GM13977 (cell line): ENCODE results near the gene HOXB3.

ENCODE experiments used
- DNase-seq: peaks from one replicate; pipeline ENCODE4 v3.0.0; 2012; ENCODE audit warnings: low spot score
- CTCF ChIP-seq: IDR thresholded peaks from 2 replicates; pipeline ENCODE4 v1.5.1; 2012; ENCODE audit warnings: mild to moderate bottlenecking, control low read depth; ENCODE audit not compliant: insufficient read depth; ENCODE audit errors: extremely low read depth, missing control alignments
- in situ Hi-C: fragments of 300-500 bp; cut with MboI; formaldehyde crosslinking; loops from one replicate; pipeline ENCODE4 v1.12.0; 2022; ENCODE audit warnings: low sequenced_read_pairs, low pct_unique_long_range_greater_than_20kb, mixed read lengths, inconsistent platforms; ENCODE audit not compliant: unreplicated experiment

The HOXB3 gene

GRCh38 chr17:48546137-48546923, 43.7 kb downstream of the HOXB3 start:
- in situ Hi-C loops = no loop called here
- no peak for DNase-seq
- no peak for TF ChIP-seq CTCF

DNA sequence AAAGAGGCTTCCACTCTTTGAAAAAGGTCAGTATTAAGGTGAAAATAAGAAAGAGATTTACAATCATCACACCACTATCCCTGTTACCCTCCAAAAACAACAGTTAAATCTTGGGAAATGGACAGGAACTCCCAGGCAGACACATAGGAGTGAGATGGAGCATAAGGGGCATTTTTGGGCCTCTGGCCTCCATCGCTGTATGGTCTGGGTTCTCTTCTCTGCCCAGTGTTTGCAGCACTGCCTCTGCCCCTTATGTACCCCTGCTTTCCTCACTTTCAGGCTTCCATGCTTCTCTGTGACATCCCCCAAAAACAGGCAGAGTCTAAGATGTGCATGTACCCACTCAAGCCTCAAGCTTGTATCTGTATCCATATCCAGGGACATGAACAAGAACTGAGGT, 44.5 kb downstream of the HOXB3 start:
- in situ Hi-C loops = no loop called here
- DNase-seq = no peak
- TF ChIP-seq CTCF = no peak

- in situ Hi-C loops = no loop called here
- no peak for DNase-seq
Observed at GRCh38 chr17:48545022-48545375, 45.0 kb downstream of the HOXB3 start, which contains the start of gene HOXB2. Gene HOXB2, minus strand, starts transcription at chr17:48545109. Its CDS starts 198 bp downstream, at chr17:48544911.

DNA sequence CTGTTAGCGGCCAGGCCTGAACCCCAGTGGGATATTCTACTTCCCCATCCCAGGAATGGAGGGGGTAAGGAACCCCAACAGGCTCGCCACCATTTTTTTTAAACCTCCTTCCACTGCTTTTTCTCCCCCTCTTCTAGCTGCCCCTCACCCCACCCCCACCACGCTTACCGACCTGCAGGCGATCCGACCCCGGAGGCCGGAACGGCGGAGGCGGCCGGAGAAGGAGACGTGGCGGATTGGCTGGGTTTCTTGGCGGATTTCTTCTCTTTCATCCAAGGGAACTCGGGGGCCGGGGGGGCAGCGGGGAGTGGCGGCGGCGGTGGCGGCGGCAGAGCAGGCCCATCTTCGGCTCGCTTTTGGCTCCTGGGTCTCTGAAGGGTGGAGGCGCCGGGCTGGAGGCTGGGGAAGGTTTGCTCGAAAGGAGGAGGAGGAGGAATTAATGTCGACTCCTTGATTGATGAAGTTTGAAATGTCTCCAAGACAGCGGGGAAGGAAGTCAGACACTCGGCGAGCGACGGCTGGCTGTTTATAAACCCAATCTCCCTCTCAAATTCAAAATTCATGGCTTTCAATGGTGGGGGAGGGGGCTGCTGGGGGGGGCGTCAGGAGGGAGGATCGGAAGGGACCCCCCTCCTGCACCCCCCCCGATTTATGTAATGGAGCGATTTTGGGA, 45.6 kb downstream of the HOXB3 start:
- in situ Hi-C loops = no loop called here
- DNase-seq = peak; percentile 58
- no peak for TF ChIP-seq CTCF

More at GRCh38 chr17:48545022-48545375, 45.0 kb downstream of the HOXB3 start, which contains the start of gene HOXB2:
- TF ChIP-seq CTCF = no peak

- in situ Hi-C loops = no loop called here
- peak; percentile 65 for DNase-seq
- TF ChIP-seq CTCF = no peak
Observed at GRCh38 chr17:48543854-48544348, 46.1 kb downstream of the HOXB3 start.

DNA sequence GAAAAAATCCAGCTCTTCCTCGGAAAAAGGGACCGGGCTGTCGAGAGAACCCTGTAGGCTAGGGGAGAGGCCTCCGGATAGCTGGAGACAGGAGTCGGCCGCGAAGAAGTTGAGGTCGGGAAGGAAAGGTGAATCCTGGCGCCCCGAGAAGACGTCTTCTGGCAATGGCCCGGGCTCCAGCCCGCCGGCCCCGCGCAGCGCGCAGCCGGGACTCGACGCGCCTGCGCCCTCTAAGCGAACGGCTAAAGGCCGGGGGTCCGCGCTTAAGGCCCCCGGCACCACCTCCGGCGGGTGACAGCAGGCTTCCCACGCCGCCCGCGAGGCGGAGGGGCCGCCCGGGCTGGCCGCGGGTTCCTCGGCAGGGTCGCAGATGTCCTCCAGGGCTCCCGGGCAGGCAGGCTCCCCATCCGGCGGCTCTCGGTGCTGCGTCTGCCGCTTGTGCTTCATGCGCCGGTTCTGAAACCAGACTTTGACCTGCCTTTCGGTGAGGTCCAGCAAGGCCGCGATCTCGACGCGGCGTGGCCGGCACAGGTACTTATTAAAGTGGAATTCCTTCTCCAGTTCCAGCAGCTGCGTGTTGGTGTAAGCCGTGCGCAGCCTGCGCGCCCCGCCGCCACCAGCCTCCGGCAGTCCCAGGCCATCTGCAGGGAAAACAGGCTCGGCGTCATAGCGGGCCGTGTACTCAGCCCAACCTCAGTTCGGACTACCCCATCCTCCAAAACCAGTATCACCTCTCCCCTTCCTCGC, 46.8 kb downstream of the HOXB3 start:
- in situ Hi-C loops = no loop called here
- TF ChIP-seq CTCF = no peak
- DNase-seq = peak; percentile 84
